ENCODE results near the gene TMEM255A.
A peak's percentile ranks its signal among the peaks of the same experiment; 100 is the strongest.

Gene TMEM255A

DNA sequence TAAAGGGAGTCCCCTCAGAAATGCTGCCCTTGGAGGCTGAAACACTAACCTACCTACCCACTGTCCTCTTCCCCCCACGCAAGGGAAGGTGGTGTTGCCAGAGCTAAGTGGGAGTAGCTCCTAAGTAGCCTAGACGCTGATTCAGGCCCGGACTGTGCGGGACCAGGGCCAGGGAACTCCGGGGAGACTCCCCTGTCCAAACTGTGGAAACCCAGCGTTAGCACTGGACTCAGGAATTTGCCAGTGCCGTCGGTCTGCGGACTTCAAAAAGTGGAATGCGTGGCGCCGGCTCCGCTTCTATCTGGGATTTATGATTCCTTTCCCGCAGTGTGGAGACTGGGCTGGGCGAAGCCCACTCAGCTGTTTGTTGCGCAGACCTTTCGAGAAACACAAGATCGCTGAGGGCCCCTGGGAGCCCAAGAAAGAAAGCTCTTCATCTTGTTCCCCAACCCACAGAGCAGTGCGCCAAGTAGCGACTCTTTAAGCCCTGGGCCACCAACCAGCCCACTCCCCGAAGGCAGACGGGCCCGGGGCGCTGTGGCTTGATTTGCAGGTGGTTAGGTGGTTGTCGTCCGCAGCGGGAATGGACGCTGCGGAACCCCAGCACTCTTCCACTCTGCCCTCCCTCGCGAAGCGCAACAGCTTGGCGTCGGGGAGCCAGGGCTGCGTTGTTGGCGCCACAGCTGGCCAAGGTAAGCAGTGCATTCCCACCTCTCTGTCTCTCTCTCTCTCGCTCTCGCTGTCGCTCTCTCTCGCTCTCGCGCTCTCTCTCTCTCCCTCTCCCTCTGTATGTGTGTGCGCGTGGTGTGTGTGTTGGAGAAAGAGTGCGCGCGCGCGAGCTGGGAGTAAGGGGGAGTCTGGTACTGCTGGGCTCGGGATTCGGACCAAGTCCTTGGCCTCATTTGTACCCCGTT, 2.0 kb downstream of the TMEM255A start:
- in situ Hi-C loops (cut with MboI; ENCODE audit: low sequenced_read_pairs, unreplicated experiment): no loop called here
- DNase-seq (ENCODE audit: low spot score): peak; percentile 70
- TF ChIP-seq, protein P1, sequence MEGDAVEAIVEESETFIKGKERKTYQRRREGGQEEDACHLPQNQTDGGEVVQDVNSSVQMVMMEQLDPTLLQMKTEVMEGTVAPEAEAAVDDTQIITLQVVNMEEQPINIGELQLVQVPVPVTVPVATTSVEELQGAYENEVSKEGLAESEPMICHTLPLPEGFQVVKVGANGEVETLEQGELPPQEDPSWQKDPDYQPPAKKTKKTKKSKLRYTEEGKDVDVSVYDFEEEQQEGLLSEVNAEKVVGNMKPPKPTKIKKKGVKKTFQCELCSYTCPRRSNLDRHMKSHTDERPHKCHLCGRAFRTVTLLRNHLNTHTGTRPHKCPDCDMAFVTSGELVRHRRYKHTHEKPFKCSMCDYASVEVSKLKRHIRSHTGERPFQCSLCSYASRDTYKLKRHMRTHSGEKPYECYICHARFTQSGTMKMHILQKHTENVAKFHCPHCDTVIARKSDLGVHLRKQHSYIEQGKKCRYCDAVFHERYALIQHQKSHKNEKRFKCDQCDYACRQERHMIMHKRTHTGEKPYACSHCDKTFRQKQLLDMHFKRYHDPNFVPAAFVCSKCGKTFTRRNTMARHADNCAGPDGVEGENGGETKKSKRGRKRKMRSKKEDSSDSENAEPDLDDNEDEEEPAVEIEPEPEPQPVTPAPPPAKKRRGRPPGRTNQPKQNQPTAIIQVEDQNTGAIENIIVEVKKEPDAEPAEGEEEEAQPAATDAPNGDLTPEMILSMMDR (IDR thresholded peaks at IDR 0.05; ENCODE audit: borderline replicate concordance, control extremely low read depth, extremely low read depth, insufficient read depth, missing control alignments): peak; percentile 57

DNA sequence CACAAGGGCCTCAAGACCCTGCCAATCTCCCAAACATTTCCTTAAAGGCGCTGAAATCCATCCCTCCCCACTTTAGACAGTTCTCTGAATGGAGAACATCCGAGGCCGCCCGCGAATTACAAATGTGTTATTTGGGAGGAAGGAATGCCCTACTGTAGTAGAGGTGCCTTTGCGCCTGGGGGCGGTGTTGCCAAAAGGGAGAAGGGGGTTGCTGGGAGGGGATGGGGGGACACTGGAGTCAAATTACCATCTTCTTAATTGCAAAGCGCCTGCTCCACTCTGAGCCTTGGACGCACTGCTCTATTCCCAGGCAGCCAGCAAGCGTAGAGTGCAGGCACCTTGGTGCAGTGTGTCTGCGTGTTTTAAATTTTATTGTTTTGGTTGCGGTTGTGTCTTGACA, 2.7 kb downstream of the TMEM255A start:
- DNase-seq (ENCODE audit: low spot score): no peak

DNA sequence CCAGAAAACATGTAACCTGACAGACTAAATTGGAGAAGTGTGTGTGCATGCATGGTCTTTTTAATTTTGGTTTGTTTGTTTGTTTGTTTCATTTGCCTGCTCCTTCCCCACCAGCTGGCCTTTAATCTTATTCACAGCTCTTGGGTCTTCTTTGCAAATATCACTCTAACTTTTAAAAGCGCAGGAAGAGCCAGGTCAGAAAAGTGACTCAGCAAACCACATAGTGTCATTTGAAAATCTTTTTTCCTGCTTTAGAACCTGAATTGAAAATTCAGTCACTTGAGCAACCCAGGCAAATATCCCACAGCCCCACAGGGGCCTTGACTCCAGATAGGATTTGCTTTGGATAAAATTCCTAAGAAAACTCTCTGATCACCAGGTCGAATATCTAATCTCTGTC, 4.6 kb downstream of the TMEM255A start:
- in situ Hi-C loops (cut with MboI; ENCODE audit: low sequenced_read_pairs, unreplicated experiment): no loop called here
- TF ChIP-seq, protein P1 (IDR thresholded peaks at IDR 0.05; ENCODE audit: borderline replicate concordance, control extremely low read depth, extremely low read depth, insufficient read depth, missing control alignments): no peak
- no peak for DNase-seq (ENCODE audit: low spot score)

More for the DNA sequence above, 2.7 kb downstream of the TMEM255A start:
- in situ Hi-C loops (cut with MboI; ENCODE audit: low sequenced_read_pairs, unreplicated experiment): no loop called here
- TF ChIP-seq, protein P1 (IDR thresholded peaks at IDR 0.05; ENCODE audit: borderline replicate concordance, control extremely low read depth, extremely low read depth, insufficient read depth, missing control alignments): no peak

DNA sequence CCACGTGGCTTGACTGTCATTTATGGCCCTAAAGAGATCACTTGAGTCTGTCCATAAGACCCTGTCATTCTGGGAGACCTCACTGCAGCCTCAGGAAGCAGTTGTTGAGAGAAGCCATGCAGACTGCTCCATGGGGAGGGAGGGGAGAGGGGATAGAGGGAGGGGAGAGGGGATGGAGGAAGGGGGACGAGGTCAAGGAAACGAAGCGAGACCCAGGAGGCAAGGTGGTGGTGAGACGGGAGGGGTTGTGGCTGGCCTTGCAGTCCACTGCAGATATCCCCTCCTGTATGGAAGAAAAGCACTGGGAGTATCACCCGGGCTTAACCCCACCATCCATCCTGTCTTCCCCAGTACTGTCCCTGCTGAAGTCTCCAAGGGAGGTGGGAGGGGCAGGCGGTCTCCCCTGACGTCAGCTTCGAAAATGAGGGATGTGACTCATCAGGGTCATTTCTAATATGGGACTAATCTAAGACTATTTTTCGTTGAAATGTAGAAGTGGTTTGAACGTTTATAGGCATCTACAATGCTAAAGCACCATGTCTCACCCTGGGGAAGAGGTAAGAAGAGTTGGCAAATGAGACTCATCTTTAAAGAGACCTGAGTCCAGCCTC, 5.6 kb downstream of the TMEM255A start:
- TF ChIP-seq, protein P1 (IDR thresholded peaks at IDR 0.05; ENCODE audit: borderline replicate concordance, control extremely low read depth, extremely low read depth, insufficient read depth, missing control alignments): no peak
- in situ Hi-C loops (cut with MboI; ENCODE audit: low sequenced_read_pairs, unreplicated experiment): no loop called here
- DNase-seq (ENCODE audit: low spot score): no peak

DNA sequence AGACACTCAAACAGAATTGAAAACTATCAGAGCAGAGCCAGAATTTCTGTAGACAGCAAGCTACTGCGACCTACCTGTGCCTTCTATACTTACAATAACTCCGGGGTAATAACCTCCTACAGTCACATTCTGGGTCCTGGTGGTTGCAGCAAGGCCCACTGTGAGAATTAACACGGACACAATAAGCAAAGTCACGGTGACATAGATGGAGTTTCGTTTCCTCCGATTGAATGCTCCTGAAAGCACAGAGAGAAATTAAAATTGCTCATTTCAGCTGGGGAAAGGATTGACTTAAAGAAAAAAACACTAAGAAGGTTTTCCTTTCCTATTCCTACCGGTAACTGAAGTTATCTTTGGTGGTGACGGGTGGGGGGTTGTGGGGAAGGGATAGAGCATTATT, 7.0 kb downstream of the TMEM255A start:
- TF ChIP-seq, protein P1 (IDR thresholded peaks at IDR 0.05; ENCODE audit: borderline replicate concordance, control extremely low read depth, extremely low read depth, insufficient read depth, missing control alignments): no peak
- no peak for DNase-seq (ENCODE audit: low spot score)
- in situ Hi-C loops (cut with MboI; ENCODE audit: low sequenced_read_pairs, unreplicated experiment): no loop called here

DNA sequence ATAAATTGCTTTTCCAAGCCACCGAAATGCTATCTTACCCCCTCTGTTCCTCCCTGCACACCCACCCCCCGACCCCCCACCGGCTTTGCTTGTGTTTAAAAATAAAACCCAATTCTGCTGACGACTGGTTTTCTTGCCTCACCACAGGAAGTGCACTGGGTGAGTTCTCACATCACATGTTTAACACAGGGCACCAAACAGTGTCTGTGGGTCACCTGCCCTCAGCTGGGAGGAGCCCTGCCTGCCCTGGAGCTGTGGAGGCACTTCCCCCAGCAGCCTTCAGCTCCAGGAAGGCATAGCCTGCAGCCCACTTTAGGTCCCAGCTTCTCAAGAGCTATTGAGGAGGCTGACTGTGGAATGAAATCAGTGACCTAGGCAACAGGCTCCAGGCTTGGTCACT, 8.8 kb downstream of the TMEM255A start:
- in situ Hi-C loops (cut with MboI; ENCODE audit: low sequenced_read_pairs, unreplicated experiment): no loop called here
- TF ChIP-seq, protein P1 (IDR thresholded peaks at IDR 0.05; ENCODE audit: borderline replicate concordance, control extremely low read depth, extremely low read depth, insufficient read depth, missing control alignments): no peak
- peak; percentile 31 for DNase-seq (ENCODE audit: low spot score)

Data from GM13976 (cell line).